Stomach (tissue), 4 donors: ENCODE results near the gene GCNT3.

ENCODE experiments used
- CTCF ChIP-seq, 7 experiments: fragments of 450-650 bp in 4 of 7; fragments of 200-600 bp in 3 of 7; sonication (generic) in 3 of 7; IDR thresholded peaks; one replicate each; pipeline ENCODE4 v1.5.1; 2016 to 2019; ENCODE audit warnings: antibody characterized with exemption in 7 of 7, control low read depth in 2 of 7, mild to moderate bottlenecking in 1 of 7
- EP300 ChIP-seq: sonication (generic); formaldehyde crosslinking; IDR thresholded peaks from one replicate; pipeline ENCODE4 v1.6.1; 2017; ENCODE audit warnings: antibody characterized with exemption
- POLR2A ChIP-seq, 4 donors: fragments of 450-650 bp; IDR thresholded peaks; one replicate each; pipeline ENCODE4 v1.6.1; 2016; ENCODE audit warnings: antibody characterized with exemption in 4 of 4, control low read depth in 2 of 4, mild to moderate bottlenecking in 1 of 4, moderate library complexity in 1 of 4
- POLR2AphosphoS5 ChIP-seq, 3 donors: sonication (generic); formaldehyde crosslinking; IDR thresholded peaks; one replicate each; pipeline ENCODE4 v1.6.1; 2016; ENCODE audit warnings: antibody characterized with exemption in 3 of 3

- TF ChIP-seq POLR2A (IDR thresholded peaks at IDR 0.05) (no peak), CTCF (IDR thresholded peaks at IDR 0.05) (no peak), POLR2AphosphoS5 (IDR thresholded peaks at IDR 0.05) (no peak), EP300 (no peak)
These were observed 47.8 kb downstream of the GCNT3 start for GRCh38 chr15:59659366-59659765.
